ENCODE measurements around the gene C4BPB. TPM values are rescaled to one million over a fixed set of nuclear protein-coding genes. Genes with fewer than 3 reads are reported as not detected.

C4BPB gene
- total RNA-seq, 1 donor from 2014 or later: 0.24 TPM

DNA sequence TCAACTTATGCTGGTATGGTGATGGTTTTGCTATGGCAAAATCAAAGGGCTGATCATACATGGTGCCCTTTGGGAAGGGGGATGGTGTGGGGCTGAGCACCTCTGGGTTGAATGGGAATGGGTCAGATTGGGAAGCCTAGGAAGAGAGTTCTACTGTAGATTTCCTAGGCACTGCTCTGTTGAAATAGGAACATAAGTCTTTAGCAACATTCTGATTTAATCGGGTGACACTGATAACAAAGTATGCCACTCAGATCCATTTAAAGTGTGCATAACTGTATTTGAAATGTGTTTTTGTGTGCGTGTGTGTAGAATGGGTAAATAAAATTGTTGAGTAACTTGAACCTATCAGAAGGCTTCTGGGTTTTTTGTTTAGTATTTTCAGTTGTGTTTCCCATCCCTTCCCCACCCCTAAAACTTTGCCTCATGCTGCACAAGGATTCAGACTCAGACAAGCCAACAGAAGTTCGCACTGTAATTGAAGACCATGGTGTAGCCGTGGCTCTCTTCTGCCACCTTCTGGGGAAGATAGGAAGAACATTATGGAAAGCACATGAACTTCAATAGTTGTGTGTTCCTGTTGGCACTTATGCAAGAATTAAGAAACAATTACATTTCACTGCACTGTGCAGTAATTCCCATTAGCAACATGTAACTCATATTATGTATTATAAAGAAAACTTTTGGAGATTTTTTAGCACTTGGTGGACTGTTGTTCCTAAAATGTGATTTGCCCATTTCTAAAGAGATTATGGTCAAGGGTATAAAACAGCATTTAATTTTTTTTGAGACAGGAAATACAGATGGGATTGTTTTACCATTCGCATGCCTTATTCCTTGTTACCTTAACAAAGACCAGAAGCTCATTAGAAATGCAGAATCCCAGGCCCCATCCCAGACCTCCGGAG, 10.9 kb upstream of the C4BPB start:
- intact Hi-C loops (cut with DNase I): loop anchor here (2.0 to 10.0 kb wide), 2 partner anchors 29 to 153 kb away; partner anchors contain the start of gene FCMR
- DNase-seq (ENCODE audit: low spot score): no peak

DNA sequence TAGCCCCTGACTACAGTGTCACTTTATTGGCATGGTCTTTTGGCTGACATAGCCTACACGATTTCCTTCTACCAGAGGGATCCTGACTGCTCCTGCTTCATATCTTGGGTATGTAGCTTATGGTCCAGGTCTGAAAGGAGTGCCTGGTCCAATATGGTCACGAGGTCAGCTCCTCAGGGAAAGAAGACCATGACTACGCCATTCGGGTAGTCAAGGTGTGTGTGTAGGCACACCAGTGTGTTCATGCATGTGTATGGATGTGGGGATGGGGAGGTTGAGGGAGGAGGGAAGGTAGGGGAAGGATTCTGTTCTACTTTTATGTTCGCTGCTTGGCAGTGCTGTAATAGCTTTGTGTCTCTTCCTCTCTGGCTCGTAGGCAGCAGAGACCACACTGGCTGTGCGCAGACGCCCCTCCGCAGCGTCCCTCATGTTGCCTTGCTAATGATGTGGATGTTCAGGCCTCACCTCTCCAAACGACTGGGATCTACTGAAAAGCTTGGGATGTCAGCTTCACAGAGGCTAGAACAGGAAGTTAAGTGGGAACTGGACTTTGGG, 10.0 kb upstream of the C4BPB start:
- intact Hi-C loops (cut with DNase I): loop anchor here (10.0 kb wide), 1 partner anchor 154 kb away; the partner anchor contains the start of gene FCMR
- no peak for DNase-seq (ENCODE audit: low spot score)

DNA sequence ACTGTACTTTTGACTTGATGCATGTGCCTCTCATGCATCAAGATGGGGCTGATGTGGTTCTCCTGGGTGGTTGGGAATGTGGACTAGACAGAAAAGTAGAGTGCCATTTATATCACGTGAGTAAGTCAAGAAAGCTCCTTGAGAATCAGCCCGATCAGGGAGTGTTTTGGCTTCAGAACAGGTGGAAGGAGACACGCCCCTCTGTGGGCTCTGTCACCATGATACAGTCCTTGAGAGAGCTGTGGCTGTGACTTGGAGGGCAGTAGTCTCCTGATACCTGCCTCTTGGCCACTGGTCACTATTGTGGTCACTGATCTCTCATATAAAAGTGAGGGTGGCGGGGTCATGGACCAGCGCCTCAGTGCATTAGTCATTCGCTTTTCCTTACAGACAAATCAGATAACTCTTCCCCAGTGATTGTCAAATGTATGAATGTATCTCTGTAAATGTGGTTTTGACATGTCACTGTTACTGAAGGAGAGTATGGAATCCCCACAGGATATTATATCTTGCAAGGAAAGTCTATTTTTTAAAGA, 8.9 kb upstream of the C4BPB start:
- intact Hi-C loops (cut with DNase I): loop anchor here (5.0 to 10.0 kb wide), 2 partner anchors 155 to 418 kb away; partner anchors contain the start of genes CR1 and FCMR
- no peak for DNase-seq (ENCODE audit: low spot score)

DNA sequence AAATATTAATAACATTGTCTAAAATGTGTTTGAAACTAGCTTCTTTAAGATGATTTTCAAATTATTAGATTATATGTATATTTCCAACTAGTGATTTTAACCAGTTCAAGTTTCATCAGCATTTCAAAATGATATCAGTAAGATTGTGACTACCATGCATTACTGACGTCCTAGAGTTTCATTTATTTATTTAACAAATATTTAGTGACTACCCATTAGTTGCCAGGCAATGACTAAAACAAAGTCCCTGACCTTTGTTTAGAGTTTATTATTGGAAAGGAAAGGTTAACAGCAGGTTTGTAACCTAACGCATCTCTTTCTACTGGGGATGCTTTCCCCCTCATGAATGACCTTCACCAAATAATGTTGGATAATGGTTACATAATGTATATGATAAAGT, 7.6 kb upstream of the C4BPB start:
- DNase-seq (ENCODE audit: low spot score): no peak
- intact Hi-C loops (cut with DNase I): loop anchor here (5.0 kb wide), 1 partner anchor 416 kb away; the partner anchor contains the start of gene CR1

DNA sequence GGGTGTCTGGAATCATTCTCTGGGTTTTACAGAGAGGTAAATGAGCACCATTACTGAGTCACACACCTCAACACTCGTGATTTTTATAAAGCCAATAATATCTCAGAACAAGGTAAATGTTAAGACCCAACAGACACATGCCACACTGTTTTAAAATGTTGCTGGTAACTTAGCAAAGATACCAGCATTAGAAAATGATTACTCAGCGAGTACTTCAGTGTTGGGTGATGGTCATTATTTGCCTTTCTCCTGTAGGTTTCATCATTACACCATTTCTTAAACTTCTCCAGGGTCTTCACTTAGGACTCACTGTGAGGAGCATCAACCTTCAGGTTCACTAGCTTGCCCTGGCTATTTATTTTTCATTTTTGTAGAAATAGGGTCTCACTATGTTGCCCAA, 6.9 kb upstream of the C4BPB start:
- intact Hi-C loops (cut with DNase I): loop anchor here (5.0 kb wide), 1 partner anchor 415 kb away; the partner anchor contains the start of gene CR1
- DNase-seq (ENCODE audit: low spot score): no peak

DNA sequence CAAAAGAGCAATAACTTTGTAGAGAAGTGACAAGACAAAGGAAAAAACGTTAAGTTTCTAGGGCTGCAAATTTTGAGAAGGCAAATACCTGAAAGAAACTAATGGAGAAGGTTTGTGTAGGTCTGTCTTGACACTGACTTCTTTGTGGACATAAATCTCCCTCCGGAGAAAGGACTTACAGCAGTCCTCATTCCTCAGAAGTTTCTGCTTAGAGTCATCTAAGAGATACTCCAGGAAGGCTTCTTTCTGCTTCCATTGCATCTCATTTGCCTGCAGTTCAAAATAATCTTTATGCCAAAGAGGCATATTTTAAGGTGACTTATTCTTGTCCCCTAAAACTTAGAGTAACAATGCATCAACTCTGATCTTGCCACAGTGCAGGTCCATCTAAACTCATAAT, 4.4 kb upstream of the C4BPB start:
- intact Hi-C loops (cut with DNase I): loop anchor here (1.0 to 5.0 kb wide), 2 partner anchors 320 to 413 kb away; partner anchors contain the start of gene CR1

DNA sequence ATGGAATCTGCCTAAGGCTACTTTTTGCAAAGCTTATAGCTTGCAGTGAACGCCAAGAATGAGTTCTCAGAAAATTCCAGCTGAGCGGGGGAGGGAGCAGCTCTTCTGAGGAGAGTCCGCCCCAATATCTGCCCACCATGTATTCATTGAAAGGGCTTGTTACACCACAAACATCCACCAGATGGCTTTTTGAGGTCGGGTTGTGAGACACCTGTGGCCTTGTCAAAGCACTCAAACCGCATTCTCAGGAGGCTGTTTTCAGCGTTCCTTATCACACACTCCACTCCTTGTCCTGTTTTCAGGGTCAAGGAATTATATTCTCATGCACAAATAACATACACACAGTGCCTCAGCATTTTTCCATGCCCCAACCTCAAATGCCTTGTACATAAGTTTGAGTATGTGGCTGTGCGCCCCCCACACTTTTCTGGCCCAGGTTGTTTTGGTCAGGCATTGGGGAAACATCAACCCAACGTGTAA, 3.9 kb upstream of the C4BPB start:
- DNase-seq (ENCODE audit: low spot score): no peak
- intact Hi-C loops (cut with DNase I): loop anchor here (1.0 to 5.0 kb wide), 2 partner anchors 320 to 413 kb away; partner anchors contain the start of gene CR1

More for the DNA sequence above, 4.4 kb upstream of the C4BPB start:
- no peak for DNase-seq (ENCODE audit: low spot score)

DNA sequence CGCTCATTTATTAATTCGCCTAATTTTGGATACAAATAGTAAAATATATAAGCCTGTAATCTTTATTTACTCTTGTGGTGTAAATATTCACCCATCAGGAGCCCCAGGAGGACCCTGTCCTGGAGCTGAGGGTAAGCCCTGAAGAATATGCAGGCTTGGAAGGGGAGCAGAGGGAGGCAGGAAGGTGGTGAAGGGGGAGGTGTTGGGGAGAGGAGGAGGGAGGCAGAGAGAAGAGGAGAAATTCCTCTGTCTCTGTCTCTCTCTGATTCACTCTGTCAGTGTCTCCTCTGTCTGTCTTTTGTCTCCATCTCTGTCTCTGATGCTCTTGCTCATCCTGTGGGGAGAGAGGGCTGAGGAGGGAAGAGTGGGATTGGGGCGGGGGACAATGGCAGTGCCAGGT, 2.8 kb upstream of the C4BPB start:
- intact Hi-C loops (cut with DNase I): no loop called here
- no peak for DNase-seq (ENCODE audit: low spot score)

DNA sequence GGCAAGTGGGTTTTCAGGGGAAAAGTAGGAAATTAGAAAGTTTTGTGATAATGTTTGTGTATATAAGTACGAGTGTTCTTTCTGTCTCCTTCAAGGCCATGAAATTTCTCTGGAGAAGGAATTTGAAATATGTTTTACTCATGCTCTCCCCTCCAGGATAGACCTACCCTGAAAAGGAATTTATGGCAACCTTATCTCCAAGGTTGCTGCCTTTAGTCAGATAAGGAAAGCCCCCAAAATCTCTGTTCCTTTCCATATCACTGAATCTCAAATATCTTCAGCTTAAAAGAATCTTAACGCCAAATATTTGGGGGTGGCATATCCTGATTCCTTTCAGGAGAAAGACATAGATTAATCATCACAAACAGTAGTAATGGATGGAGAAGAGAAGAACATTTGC, 499 bp upstream of the C4BPB start:
- no peak for DNase-seq (ENCODE audit: low spot score)
- intact Hi-C loops (cut with DNase I): no loop called here

DNA sequence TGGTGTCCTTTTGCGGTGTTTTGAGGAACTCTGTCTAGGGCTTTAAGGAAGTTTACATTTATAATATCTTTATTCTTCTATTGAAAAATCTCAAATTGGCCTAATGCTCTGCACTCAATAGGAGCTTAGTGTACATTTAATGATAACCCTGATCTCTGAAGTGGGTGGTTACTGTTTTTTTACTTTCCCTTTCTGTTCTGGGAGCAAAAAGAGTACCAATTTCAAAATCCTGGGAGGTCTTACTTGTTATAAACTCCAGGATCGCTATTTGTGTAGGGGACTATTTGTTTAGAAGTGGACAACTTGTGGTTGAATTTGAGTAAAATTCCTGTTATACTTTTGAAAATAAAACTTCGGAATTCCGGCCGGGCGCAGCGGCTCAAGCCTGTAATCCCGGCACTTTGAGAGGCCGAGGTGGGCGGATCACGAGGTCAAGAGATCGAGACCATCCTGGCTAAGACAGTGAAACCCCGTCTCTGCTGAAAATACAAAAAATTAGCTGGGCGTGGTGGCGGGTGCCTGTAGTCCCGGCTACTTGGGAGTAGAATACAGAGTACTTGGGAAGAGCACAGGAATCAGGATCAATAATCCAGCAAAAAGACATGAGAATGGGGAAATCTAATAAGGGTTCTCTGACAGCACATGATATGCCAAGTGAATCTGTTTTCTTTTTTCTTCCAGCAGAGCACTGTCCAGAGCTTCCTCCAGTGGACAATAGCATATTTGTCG, 1.1 kb downstream of the C4BPB start:
- DNase-seq (ENCODE audit: low spot score): no peak
- intact Hi-C loops (cut with DNase I): no loop called here

DNA sequence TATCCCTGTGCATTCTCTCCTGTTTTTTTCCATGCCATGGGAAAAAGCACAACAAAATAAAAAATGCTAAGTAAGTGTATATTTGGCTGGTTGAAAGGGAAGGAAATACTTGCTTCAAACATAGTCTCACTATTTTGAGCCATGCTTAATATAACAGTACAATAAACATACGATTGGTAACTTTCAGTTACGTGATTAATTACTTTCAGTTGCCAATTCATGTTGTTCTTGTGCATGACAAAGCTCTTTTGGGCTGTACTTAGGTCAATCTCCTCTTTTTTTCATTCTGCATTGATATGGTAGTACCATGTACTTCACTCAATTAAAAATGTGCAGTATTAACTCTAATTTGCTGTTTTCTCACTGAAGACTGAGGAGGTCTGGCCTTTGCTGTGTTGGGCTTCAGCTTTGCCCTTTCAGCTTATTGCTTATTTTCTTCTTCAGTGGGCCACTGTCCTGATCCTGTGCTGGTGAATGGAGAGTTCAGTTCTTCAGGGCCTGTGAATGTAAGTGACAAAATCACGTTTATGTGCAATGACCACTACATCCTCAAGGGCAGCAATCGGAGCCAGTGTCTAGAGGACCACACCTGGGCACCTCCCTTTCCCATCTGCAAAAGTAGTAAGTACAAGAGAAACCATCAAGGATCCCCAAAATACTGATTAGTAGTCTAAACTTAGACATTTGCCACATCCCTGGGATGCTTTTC, 2.7 kb downstream of the C4BPB start:
- DNase-seq (ENCODE audit: low spot score): no peak
- intact Hi-C loops (cut with DNase I): no loop called here

DNA sequence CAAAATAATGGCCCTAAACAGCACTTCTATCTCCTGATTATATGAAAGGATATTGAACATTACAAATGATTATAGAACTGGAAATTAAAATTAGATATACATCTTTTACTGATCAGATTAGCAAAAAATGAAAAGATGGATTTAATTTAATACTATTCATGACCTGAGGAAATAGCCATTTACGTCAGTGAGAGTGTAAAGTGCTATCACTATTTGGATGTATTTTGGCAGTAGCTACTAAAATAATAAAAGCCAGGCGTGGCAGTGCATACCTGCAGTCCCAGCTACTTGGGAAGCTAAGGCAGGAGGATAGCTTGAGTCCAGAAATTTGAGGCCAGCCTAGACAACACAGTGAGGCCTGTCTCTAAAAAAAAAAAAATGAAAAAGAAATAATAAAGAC, 5.3 kb downstream of the C4BPB start:
- no peak for DNase-seq (ENCODE audit: low spot score)
- intact Hi-C loops (cut with DNase I): no loop called here

DNA sequence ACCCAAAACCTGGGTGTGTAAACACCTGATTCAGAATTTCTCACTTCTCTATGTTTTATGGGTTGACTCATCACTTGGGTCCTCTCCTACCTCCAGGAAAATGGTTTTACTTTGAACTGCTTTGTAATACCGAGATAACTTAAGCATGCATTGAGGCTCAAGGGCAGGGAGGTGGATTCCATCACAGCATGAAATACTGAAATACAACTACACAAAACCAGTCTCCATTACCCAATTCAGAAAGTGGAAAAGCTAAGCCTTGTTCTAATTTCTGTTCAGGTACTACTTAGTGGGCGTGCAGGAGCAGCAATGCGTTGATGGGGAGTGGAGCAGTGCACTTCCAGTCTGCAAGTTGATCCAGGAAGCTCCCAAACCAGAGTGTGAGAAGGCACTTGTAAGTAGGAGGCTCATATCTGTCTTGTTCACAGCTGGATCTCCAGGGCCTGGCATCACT, 9.2 kb downstream of the C4BPB start:
- intact Hi-C loops (cut with DNase I): no loop called here
- no peak for DNase-seq (ENCODE audit: low spot score)

DNA sequence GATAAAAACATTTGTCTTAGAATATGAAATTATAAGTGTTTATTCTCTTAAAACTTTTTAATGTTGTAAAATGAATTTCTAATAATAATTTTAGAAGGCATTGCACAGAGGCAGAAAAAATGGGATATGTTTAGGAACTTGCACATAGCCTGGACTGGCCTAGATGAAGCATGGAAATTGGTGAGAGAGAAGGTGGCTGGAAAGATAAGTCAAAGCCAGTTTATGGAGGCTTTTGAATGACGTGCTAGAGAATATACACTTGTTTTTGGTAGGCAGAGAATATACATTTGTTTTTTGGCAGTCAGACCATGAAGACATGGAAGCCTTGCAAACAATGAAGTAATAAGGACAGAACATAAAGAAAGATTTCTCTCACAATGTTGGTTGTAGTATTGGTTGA, 13.1 kb downstream of the C4BPB start:
- intact Hi-C loops (cut with DNase I): no loop called here
- DNase-seq (ENCODE audit: low spot score): no peak

DNA sequence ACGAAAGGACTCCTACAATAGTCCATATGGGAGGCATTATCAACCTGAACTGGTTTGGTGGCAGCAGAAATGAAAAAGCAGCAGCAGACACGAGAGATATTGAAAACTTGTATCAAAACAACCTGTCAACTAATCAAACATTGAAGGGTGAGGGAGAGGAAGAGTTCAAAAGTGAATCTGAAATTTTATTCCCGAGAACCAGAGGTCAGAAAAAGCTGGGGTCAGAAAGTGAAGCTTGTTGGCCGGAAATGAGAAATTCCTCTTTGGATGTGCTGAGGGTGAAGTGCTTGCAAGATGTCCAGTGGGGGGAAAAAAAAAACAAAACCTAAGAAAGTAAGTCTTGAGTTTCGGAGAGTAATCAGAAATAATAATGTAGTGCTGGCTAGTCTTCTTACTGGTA, 13.5 kb downstream of the C4BPB start:
- intact Hi-C loops (cut with DNase I): no loop called here
- DNase-seq (ENCODE audit: low spot score): no peak

DNA sequence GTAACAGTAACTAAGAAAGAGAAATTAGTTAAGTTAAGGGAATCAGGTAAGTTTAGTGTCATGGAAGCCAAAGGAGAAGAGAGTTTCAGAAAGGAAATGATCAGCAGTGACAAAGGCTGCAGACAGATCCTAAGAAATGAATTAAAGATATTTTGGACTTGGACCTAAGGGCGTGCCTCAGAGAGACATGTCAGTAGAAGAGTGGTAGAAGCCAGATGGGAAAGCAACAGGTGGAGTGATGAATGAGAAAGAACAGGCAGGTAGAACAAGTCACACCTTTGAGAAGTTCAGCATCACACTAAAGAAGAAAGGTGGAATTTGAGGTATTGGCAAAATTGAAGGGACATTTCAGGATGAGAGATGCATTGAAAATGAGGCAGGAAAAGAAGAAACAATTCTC, 14.0 kb downstream of the C4BPB start:
- intact Hi-C loops (cut with DNase I): no loop called here
- DNase-seq (ENCODE audit: low spot score): no peak

DNA sequence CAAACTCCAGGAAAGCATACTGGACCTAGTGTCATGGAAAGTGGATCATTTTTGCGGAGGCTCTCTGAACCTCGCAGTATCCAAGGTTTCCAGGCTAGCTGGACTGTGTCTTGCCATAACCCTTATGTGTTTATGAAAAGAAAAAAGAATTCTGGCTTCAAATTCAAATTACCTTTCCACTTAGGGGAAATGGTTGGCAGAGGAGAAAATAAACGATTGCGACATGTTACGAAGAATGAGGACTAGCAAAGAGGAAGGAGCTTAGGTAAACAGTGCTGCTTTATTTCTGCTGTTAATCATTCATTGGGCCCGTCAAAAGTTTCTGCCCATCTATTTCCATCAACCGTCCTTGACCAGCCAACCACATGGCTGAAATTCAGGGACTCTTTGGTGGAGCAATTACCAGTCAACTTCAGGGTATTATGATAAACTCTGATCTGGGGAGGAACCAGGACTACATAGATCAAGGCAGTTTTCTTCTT, 15.3 kb downstream of the C4BPB start, which contains the start of gene C4BPA:
Gene C4BPA, plus strand, starts transcription at position 342 of the 482 bp plus-strand sequence. CDS start 8,793 bp downstream, outside the sequence.
- intact Hi-C loops (cut with DNase I): no loop called here
- DNase-seq (ENCODE audit: low spot score): no peak

DNA sequence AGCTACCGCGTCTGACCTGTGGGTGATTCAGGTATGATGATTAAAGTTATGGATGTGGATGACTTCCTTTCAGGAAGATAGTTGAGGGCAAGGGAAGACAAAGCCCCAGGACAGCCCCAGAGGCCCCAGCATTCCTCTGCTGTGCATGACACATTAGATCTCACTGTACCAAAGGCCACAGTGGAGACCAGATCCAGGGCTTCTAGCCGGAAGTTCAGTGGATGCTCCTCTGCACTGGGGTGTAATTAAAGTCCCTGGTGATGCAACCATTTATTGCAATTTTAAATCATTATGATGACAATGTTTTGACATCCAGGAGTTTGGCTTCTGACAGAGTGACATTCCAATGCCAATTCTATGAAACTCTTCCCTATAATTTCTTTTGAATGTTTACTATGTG, 20.3 kb downstream of the C4BPB start:
- no peak for DNase-seq (ENCODE audit: low spot score)
- intact Hi-C loops (cut with DNase I): no loop called here
